Neural progenitor cell (in vitro differentiated cells): ENCODE data around the gene TATDN2. TPM values are rescaled to one million over a fixed set of nuclear protein-coding genes. Genes with fewer than 3 reads are reported as not detected.

Source experiments
- DNase-seq: peaks from one replicate; pipeline ENCODE4 v3.0.0-alpha.2; 2016; ENCODE audit warnings: low spot score
- H2AFZ ChIP-seq: fragments of 200-600 bp; sonication (generic); replicated peaks from 2 replicates; pipeline ENCODE4 v1.6.1; 2016; ENCODE audit warnings: antibody characterized with exemption
- H3F3A ChIP-seq: fragments of 200-600 bp; sonication (generic); 2 replicates; pipeline ENCODE4 v1.6.1; 2016; ENCODE audit warnings: antibody characterized with exemption, low read depth
- H3K27ac ChIP-seq: fragments of 200-600 bp; sonication (generic); 2 replicates; pipeline ENCODE4 v1.5.1; 2016; ENCODE audit warnings: mild to moderate bottlenecking
- H3K27me3 ChIP-seq: fragments of 200-600 bp; sonication (generic); 2 replicates; pipeline ENCODE4 v1.6.1; 2016; ENCODE audit warnings: mild to moderate bottlenecking, moderate library complexity
- H3K36me3 ChIP-seq: fragments of 200-600 bp; sonication (generic); 2 replicates; pipeline ENCODE4 v1.5.1; 2016
- H3K4me1 ChIP-seq: fragments of 200-600 bp; sonication (generic); 2 replicates; pipeline ENCODE4 v1.6.1; 2016; ENCODE audit warnings: mixed run types
- H3K4me2 ChIP-seq: fragments of 200-600 bp; sonication (generic); 2 replicates; pipeline ENCODE4 v1.6.1; 2016
- H3K4me3 ChIP-seq: fragments of 200-600 bp; sonication (generic); 2 replicates; pipeline ENCODE4 v1.5.1; 2016
- H3K79me2 ChIP-seq: fragments of 200-600 bp; sonication (generic); 2 replicates; pipeline ENCODE4 v1.6.1; 2016; ENCODE audit warnings: low read depth
- H3K9ac ChIP-seq: fragments of 200-600 bp; sonication (generic); 2 replicates; pipeline ENCODE4 v1.6.1; 2016
- H3K9me3 ChIP-seq: fragments of 200-600 bp; sonication (generic); 2 replicates; pipeline ENCODE4 v1.5.1; 2016; ENCODE audit warnings: low read depth
- H4K20me1 ChIP-seq: fragments of 200-600 bp; sonication (generic); 2 replicates; pipeline ENCODE4 v1.6.1; 2016; ENCODE audit warnings: low read depth
- H3K27ac Mint-ChIP-seq: 3 replicates; pipeline ENCODE4 v1.8.0; 2021; ENCODE audit warnings: mixed read lengths
- H3K27me3 Mint-ChIP-seq: 2 replicates; pipeline ENCODE4 v1.8.0; 2022; ENCODE audit warnings: low read depth, mild to moderate bottlenecking, inconsistent platforms, moderate library complexity, mixed read lengths; ENCODE audit not compliant: insufficient read depth
- H3K36me3 Mint-ChIP-seq: 3 replicates; pipeline ENCODE4 v1.8.0; 2021; ENCODE audit warnings: mixed read lengths
- H3K4me1 Mint-ChIP-seq: 3 replicates; pipeline ENCODE4 v1.8.0; 2021; ENCODE audit warnings: mixed read lengths
- H3K4me3 Mint-ChIP-seq: 3 replicates; pipeline ENCODE4 v1.8.0; 2021; ENCODE audit warnings: mild to moderate bottlenecking, moderate library complexity, mixed read lengths
- H3K9me3 Mint-ChIP-seq: 3 replicates; pipeline ENCODE4 v1.8.0; 2020; ENCODE audit warnings: mixed read lengths
- EZH2 ChIP-seq: fragments of 200-600 bp; sonication (generic); IDR thresholded peaks from 2 replicates; pipeline ENCODE4 v1.6.1; 2017; ENCODE audit warnings: antibody characterized with exemption, mild to moderate bottlenecking, moderate library complexity
- EZH2phosphoT487 ChIP-seq: fragments of 200-600 bp; sonication (generic); IDR thresholded peaks from 2 replicates; pipeline ENCODE4 v1.6.1; 2017; ENCODE audit warnings: antibody characterized with exemption
- total RNA-seq: library from RNA; depleted of rRNA; stranded (reverse); fragments of >200 nt; gene quantifications from 2 replicates; pipeline ENCODE4 v1.2.3, GENCODE V29; 2015; ENCODE audit warnings: low replicate concordance
- TF ChIP-seq, protein P1 (sequence below): fragments of 200-600 bp; sonication (generic); IDR thresholded peaks from 2 replicates; pipeline ENCODE4 v1.5.1; 2017; ENCODE audit warnings: antibody characterized with exemption, mild to moderate bottlenecking

The TATDN2 gene
- total RNA-seq, 1 donor from 2014 or later: 11.7 TPM

- no peaks in the 10 kb centered on the region for H3K9me3 ChIP-seq
- H3K27me3 ChIP-seq: no peaks in the 10 kb centered on the region
- peaks cover 15% of the 10 kb centered on the region for H3K4me1 ChIP-seq
- H3K36me3 ChIP-seq: no peaks in the 10 kb centered on the region
- H3K4me2 ChIP-seq: no peak overlapping the region
- H3K4me3 Mint-ChIP-seq: no peak overlapping the region
- peaks cover under 1% of the 10 kb centered on the region for H3K27me3 Mint-ChIP-seq
- H3F3A ChIP-seq: no peaks in the 10 kb centered on the region
- TF ChIP-seq, protein P1, sequence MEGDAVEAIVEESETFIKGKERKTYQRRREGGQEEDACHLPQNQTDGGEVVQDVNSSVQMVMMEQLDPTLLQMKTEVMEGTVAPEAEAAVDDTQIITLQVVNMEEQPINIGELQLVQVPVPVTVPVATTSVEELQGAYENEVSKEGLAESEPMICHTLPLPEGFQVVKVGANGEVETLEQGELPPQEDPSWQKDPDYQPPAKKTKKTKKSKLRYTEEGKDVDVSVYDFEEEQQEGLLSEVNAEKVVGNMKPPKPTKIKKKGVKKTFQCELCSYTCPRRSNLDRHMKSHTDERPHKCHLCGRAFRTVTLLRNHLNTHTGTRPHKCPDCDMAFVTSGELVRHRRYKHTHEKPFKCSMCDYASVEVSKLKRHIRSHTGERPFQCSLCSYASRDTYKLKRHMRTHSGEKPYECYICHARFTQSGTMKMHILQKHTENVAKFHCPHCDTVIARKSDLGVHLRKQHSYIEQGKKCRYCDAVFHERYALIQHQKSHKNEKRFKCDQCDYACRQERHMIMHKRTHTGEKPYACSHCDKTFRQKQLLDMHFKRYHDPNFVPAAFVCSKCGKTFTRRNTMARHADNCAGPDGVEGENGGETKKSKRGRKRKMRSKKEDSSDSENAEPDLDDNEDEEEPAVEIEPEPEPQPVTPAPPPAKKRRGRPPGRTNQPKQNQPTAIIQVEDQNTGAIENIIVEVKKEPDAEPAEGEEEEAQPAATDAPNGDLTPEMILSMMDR: peak; percentile 16
- TF ChIP-seq EZH2 (no peak), EZH2phosphoT487 (no peak)
- H4K20me1 ChIP-seq: no peaks in the 10 kb centered on the region
- no peak overlapping the region for H3K27ac Mint-ChIP-seq
- peaks cover 5% of the 10 kb centered on the region for H3K36me3 Mint-ChIP-seq
- peak; percentile 14 for DNase-seq
- no peak overlapping the region for H3K4me3 ChIP-seq
- H3K9ac ChIP-seq: no peak overlapping the region
- no peaks in the 10 kb centered on the region for H3K9me3 Mint-ChIP-seq
- no peak overlapping the region for H3K27ac ChIP-seq
- no peak overlapping the region for H2AFZ ChIP-seq
- H3K79me2 ChIP-seq: no peaks in the 10 kb centered on the region
- H3K4me1 Mint-ChIP-seq: peaks cover 22% of the 10 kb centered on the region
Observed at GRCh38 chr3:10289787-10290355, 41.6 kb downstream of the TATDN2 start.

DNA sequence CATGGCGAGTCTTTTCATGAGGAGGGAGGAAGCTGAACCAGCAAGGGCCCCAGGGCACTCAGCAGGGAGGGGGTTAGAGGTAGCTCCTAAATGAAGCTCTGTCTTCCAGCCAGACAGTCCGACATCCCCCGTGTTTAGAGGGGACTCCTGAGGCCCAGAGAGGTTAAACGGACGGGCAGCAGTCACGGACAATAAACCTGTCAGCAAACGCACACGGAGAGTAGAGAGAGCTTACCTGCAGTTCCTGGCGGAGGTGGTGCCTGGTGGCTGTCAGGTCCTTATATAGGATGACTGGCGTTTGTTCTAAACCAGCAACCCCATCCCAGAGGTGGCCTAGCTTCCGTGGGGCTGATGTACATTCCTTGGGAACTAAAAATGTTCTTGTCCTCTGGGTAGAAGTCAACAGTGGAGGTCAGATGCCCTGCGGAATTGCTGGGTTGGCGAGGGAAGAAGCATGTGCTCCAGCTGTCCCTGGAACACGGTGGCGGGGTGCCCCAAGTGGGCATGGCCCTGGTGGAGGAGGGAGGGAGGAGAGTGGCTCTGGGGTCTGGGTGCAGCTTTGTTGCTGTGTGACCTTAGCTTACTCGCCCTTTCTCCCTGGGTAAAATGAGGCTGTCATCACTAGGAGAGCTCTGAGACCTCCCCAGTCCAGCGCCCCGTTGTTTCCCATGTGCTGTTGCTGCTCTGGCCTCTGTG is 42.4 kb downstream of the TATDN2 start:
- H3K36me3 ChIP-seq: no peaks in the 10 kb centered on the region
- Mint-ChIP-seq H3K9me3 (no peaks in the 10 kb centered on the region), H3K4me3 (no peak overlapping the region), H3K4me1 (peaks cover 15% of the 10 kb centered on the region), H3K27ac (no peak overlapping the region), H3K36me3 (peaks cover 8% of the 10 kb centered on the region), H3K27me3 (no peaks in the 10 kb centered on the region)
- no peaks in the 10 kb centered on the region for H3K27me3 ChIP-seq
- no peak overlapping the region for H3K4me3 ChIP-seq
- peaks cover 9% of the 10 kb centered on the region for H3K4me1 ChIP-seq
- TF ChIP-seq, protein P1: no peak
- no peak for TF ChIP-seq EZH2phosphoT487
- TF ChIP-seq EZH2: no peak
- no peak overlapping the region for H3K4me2 ChIP-seq
- H2AFZ ChIP-seq: no peak overlapping the region
- no peaks in the 10 kb centered on the region for H3K79me2 ChIP-seq
- no peaks in the 10 kb centered on the region for H3F3A ChIP-seq
- no peaks in the 10 kb centered on the region for H3K9me3 ChIP-seq
- no peak overlapping the region for H3K27ac ChIP-seq
- no peak overlapping the region for H3K9ac ChIP-seq
- no peaks in the 10 kb centered on the region for H4K20me1 ChIP-seq
- no peak for DNase-seq

DNA sequence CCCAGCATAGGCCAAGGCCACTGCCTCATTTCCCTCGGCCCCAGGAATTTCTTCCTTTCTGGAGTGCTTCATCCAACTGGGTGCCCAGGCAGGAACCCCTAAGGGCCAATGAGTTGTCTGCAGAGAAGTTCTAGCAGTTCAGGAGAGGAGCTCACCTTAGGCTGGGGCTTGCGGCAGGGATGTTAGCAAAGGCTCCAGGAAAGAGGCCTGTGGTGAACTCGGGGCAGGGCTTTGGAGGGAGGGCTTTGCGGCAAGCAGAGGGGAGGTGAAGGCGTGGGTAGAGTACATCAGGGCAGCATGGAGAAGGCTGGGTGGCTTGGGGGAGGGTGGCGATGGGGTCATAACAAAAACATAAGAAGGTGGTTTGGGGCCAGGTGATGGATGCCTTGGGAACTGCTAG is 43.4 kb downstream of the TATDN2 start:
- Mint-ChIP-seq H3K27ac (no peak overlapping the region), H3K4me3 (no peak overlapping the region), H3K27me3 (no peaks in the 10 kb centered on the region), H3K9me3 (no peaks in the 10 kb centered on the region), H3K4me1 (peaks cover 8% of the 10 kb centered on the region), H3K36me3 (peaks cover 10% of the 10 kb centered on the region)
- Histone ChIP-seq H3K9me3 (no peaks in the 10 kb centered on the region), H3K4me1 (peaks cover 6% of the 10 kb centered on the region), H2AFZ (no peak overlapping the region), H3K4me3 (no peak overlapping the region), H3K27ac (no peak overlapping the region), H3K9ac (no peak overlapping the region), H3K36me3 (no peaks in the 10 kb centered on the region), H4K20me1 (no peaks in the 10 kb centered on the region), H3K27me3 (no peaks in the 10 kb centered on the region), H3F3A (no peaks in the 10 kb centered on the region), H3K79me2 (no peaks in the 10 kb centered on the region), H3K4me2 (no peak overlapping the region)
- DNase-seq: no peak
- TF ChIP-seq EZH2phosphoT487 (no peak), EZH2 (no peak)
- TF ChIP-seq, protein P1: no peak
